B cell (primary cell): ENCODE data around the gene UBE2R2. TPM values are rescaled to one million over a fixed set of nuclear protein-coding genes. Genes with fewer than 3 reads are reported as not detected.

Source experiments
- ATAC-seq: fragments of 200-7000 bp; cut with Tn5 transposase; one replicate; pipeline ENCODE4 v1.10.0; 2021; ENCODE audit warnings: low read depth, mild to moderate bottlenecking, moderate number of reproducible peaks, moderate library complexity
- CTCF ChIA-PET: fragments of 350-600 bp; sonication (Branson Sonifier 250); formaldehyde crosslinking; loops from one replicate; lab custom pipeline; 2021; ENCODE audit warnings: antibody characterized with exemption, inconsistent platforms; lab: Charles Lee
- POLR2A ChIA-PET: fragments of 350-600 bp; sonication (Branson Sonifier 250); formaldehyde crosslinking; loops from one replicate; lab custom pipeline; 2021; ENCODE audit warnings: antibody characterized with exemption; lab: Charles Lee
- DNase-seq: peaks from one replicate; pipeline ENCODE4 v3.0.0; 2013
- H2AFZ ChIP-seq: 2 replicates; pipeline ENCODE4 v1.6.1; 2012; ENCODE audit warnings: mild to moderate bottlenecking, low read depth, low read length; ENCODE audit not compliant: insufficient read depth, poor library complexity, severe bottlenecking
- H3K27ac ChIP-seq, 2 donors: 1 replicate in 1 of 2; 2 replicates in 1 of 2; pipeline ENCODE4 v1.5.1; 2012 to 2013; ENCODE audit warnings: low read length in 2 of 2, mild to moderate bottlenecking in 2 of 2, moderate library complexity in 1 of 2
- H3K27me3 ChIP-seq, 4 experiments: fragments of 200-600 bp in 1 of 4; sonication (generic) in 1 of 4; replicated peaks in 1 of 4; 1 replicate in 2 of 4; 2 replicates in 2 of 4; pipeline versions ENCODE4 v1.6.1 to v1.7.0; 2013 to 2016; ENCODE audit warnings: low read length in 3 of 4, mild to moderate bottlenecking in 2 of 4, mixed read lengths in 1 of 4, moderate library complexity in 1 of 4; ENCODE audit not compliant: insufficient read depth in 4 of 4, control insufficient read depth in 3 of 4; ENCODE audit errors: control extremely low read depth in 1 of 4
- H3K36me3 ChIP-seq, 2 experiments: replicated peaks in 1 of 2; 1 replicate in 1 of 2; 2 replicates in 1 of 2; pipeline versions ENCODE4 v1.6.1 to v1.7.1; 2013; ENCODE audit warnings: low read length in 1 of 2; ENCODE audit not compliant: insufficient read depth in 2 of 2, control insufficient read depth in 1 of 2; ENCODE audit errors: control extremely low read depth in 1 of 2, extremely low read depth in 1 of 2
- H3K4me1 ChIP-seq, 2 donors: fragments of 200-600 bp in 1 of 2; sonication (generic) in 1 of 2; 1 replicate in 1 of 2; 2 replicates in 1 of 2; pipeline versions ENCODE4 v1.5.1 to v1.6.1; 2013 to 2017; ENCODE audit warnings: low read length in 2 of 2; ENCODE audit not compliant: control insufficient read depth in 2 of 2, insufficient read depth in 2 of 2
- H3K4me2 ChIP-seq: replicated peaks from 2 replicates; pipeline ENCODE3; 2012; ENCODE audit warnings: mild to moderate bottlenecking, low read depth, low read length; ENCODE audit not compliant: poor library complexity, severe bottlenecking
- H3K4me3 ChIP-seq, 5 experiments: fragments of 200-600 bp in 1 of 5; sonication (generic) in 1 of 5; 1 replicate in 3 of 5; 2 replicates in 2 of 5; pipeline versions ENCODE4 v1.5.1 to v1.7.0; 2011 to 2016; ENCODE audit warnings: low read length in 4 of 5, mild to moderate bottlenecking in 4 of 5, low read depth in 2 of 5, control low read depth in 1 of 5, moderate library complexity in 1 of 5; ENCODE audit not compliant: insufficient read depth in 1 of 5; ENCODE audit errors: control extremely low read depth in 1 of 5, extremely low read depth in 1 of 5
- H3K79me2 ChIP-seq: fragments of 200-600 bp; sonication (generic); one replicate; pipeline ENCODE4 v1.6.0; 2016; ENCODE audit warnings: low read length; ENCODE audit not compliant: control insufficient read depth, insufficient read depth
- H3K9ac ChIP-seq: fragments of 200-600 bp; sonication (generic); 2 replicates; pipeline ENCODE4 v1.6.1; 2017; ENCODE audit warnings: mild to moderate bottlenecking, low read length, moderate library complexity
- H3K9me3 ChIP-seq, 3 donors: one replicate each; pipeline versions ENCODE4 v1.6.1 to v1.7.1; 2013; ENCODE audit warnings: low read length in 2 of 3; ENCODE audit not compliant: control insufficient read depth in 2 of 3, insufficient read depth in 1 of 3; ENCODE audit errors: control extremely low read depth in 1 of 3
- H4K20me1 ChIP-seq: 2 replicates; pipeline ENCODE4 v1.6.0; 2012; ENCODE audit warnings: mild to moderate bottlenecking, low read length; ENCODE audit not compliant: insufficient read depth, control insufficient read depth, poor library complexity, severe bottlenecking
- H3K27ac Mint-ChIP-seq: one replicate; pipeline ENCODE4 v1.8.0; 2021; ENCODE audit warnings: mixed read lengths
- H3K27me3 Mint-ChIP-seq: one replicate; pipeline ENCODE4 v1.8.0; 2021; ENCODE audit warnings: mixed read lengths
- H3K4me1 Mint-ChIP-seq: one replicate; pipeline ENCODE4 v1.8.0; 2021; ENCODE audit warnings: mixed read lengths
- H3K4me3 Mint-ChIP-seq: one replicate; pipeline ENCODE4 v1.8.0; 2021; ENCODE audit warnings: mixed read lengths
- H3K9me3 Mint-ChIP-seq: one replicate; pipeline ENCODE4 v1.8.0; 2022; ENCODE audit warnings: mixed read lengths; ENCODE audit not compliant: insufficient read depth
- EZH2 ChIP-seq: IDR thresholded peaks from 2 replicates; pipeline ENCODE4 v1.6.1; 2012; ENCODE audit warnings: borderline replicate concordance, low read depth, mild to moderate bottlenecking, moderate library complexity, low read length; ENCODE audit not compliant: insufficient read depth, poor library complexity, severe bottlenecking
- WGBS: methylation state at CpG from one replicate; pipeline ENCODE4 v1.1.5; 2013; ENCODE audit warnings: missing lambda C conversion rate; ENCODE audit not compliant: insufficient coverage; 5-methylcytosine and 5-hydroxymethylcytosine counted together
- intact Hi-C: fragments of 100-400 bp; cut with micrococcal nuclease; formaldehyde crosslinking; loops from one replicate; pipeline ENCODE4 v1.10.0; 2022
- polyA plus RNA-seq: library from polyadenylated mRNA; depleted of rRNA; stranded (reverse); fragments of >200 nt; gene quantifications from 2 replicates; pipeline ENCODE4 v1.2.3, GENCODE V29; 2012
- total RNA-seq, 2 donors: library from RNA; stranded (reverse); fragments of 120-200 nt in 1 of 2; gene quantifications; 1 replicate in 1 of 2; 2 replicates in 1 of 2; pipeline versions ENCODE4 v1.2.3 to v1.2.4, GENCODE V29; 2013 to 2022
- TF ChIP-seq, protein P1 (sequence below): fragments of 200-600 bp; IDR thresholded peaks from one replicate; pipeline ENCODE4 v1.8.0; 2022; ENCODE audit warnings: antibody characterized with exemption, mild to moderate bottlenecking

Gene UBE2R2
- total and polyA plus RNA-seq, 2 donors (not counting 1 experiment from before 2014, with no cell fraction given) = 18.9 to 48.8 TPM

- no peak overlapping the region for H3K27ac ChIP-seq
- intact Hi-C loops = no loop called here
- no peaks in the 10 kb centered on the region for H3K27me3 Mint-ChIP-seq
- H3K4me3 Mint-ChIP-seq = no peak overlapping the region
- H3K4me1 Mint-ChIP-seq = no peaks in the 10 kb centered on the region
- ATAC-seq (no peak), DNase-seq (no peak)
- H3K4me1 ChIP-seq = no peaks in the 10 kb centered on the region
- H3K27ac Mint-ChIP-seq = no peak overlapping the region
- H3K9me3 Mint-ChIP-seq = no peaks in the 10 kb centered on the region
- WGBS = 97% methylated on average over 9 of the region's 9 CpGs
- CTCF ChIA-PET = no interaction called here
- H3K79me2 ChIP-seq = no peaks in the 10 kb centered on the region
- no peak overlapping the region for H3K9ac ChIP-seq
- no peak overlapping the region for H3K4me2 ChIP-seq
- H4K20me1 ChIP-seq = peaks cover 7% of the 10 kb centered on the region
- H3K36me3 ChIP-seq = peaks cover 11 to 67% of the 10 kb centered on the region in 2 experiments
- H3K9me3 ChIP-seq = no peaks in the 10 kb centered on the region
- no peak overlapping the region for H3K4me3 ChIP-seq
- no peak overlapping the region for H2AFZ ChIP-seq
- no peak for TF ChIP-seq EZH2
- TF ChIP-seq, protein P1, sequence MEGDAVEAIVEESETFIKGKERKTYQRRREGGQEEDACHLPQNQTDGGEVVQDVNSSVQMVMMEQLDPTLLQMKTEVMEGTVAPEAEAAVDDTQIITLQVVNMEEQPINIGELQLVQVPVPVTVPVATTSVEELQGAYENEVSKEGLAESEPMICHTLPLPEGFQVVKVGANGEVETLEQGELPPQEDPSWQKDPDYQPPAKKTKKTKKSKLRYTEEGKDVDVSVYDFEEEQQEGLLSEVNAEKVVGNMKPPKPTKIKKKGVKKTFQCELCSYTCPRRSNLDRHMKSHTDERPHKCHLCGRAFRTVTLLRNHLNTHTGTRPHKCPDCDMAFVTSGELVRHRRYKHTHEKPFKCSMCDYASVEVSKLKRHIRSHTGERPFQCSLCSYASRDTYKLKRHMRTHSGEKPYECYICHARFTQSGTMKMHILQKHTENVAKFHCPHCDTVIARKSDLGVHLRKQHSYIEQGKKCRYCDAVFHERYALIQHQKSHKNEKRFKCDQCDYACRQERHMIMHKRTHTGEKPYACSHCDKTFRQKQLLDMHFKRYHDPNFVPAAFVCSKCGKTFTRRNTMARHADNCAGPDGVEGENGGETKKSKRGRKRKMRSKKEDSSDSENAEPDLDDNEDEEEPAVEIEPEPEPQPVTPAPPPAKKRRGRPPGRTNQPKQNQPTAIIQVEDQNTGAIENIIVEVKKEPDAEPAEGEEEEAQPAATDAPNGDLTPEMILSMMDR = no peak
- H3K27me3 ChIP-seq = no peaks in the 10 kb centered on the region
- POLR2A ChIA-PET = no interaction called here
These were observed 100.1 kb downstream of the UBE2R2 start for GRCh38 chr9:33917036-33917435.

DNA sequence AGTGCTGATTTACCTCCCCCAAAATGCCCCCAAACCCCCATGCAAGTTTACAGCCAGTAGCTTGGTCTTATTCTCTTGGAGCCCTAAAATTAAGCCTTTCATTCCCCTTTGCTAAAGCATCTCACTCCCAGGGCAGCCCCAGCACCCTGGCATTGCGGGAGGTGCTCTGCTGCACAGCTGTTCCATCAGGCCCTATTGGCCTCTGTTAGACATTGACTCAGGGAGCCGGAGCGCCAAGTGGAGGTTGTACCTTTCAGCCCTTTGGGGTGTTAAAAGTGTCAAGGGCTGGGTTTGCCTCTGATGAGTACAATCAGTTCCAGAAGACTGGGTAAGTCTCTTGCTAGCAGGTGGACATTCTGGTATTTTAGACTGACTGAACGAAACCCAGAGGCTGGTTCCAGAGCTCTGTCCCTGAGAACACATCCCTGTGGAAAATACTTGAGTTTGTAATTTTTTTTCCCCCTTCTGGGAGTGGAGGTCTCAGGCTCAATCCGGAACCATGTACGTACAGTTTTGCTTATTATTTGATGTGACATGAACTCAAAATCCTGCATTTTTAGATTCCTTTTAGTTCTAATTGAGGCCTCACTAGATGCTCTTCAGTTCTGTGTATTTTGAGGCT lies 102.4 kb downstream of the UBE2R2 start:
- Mint-ChIP-seq H3K9me3 (no peaks in the 10 kb centered on the region), H3K4me1 (no peaks in the 10 kb centered on the region), H3K4me3 (no peak overlapping the region), H3K27me3 (no peaks in the 10 kb centered on the region), H3K27ac (no peak overlapping the region)
- Histone ChIP-seq H4K20me1 (peaks cover 7% of the 10 kb centered on the region), H3K9me3 (no peaks in the 10 kb centered on the region), H3K79me2 (no peaks in the 10 kb centered on the region), H3K4me2 (no peak overlapping the region), H3K36me3 (peaks cover 11 to 66% of the 10 kb centered on the region in 2 experiments), H3K4me1 (no peaks in the 10 kb centered on the region), H3K9ac (no peak overlapping the region), H3K4me3 (no peak overlapping the region), H3K27ac (no peak overlapping the region), H2AFZ (no peak overlapping the region), H3K27me3 (no peaks in the 10 kb centered on the region)
- DNase-seq (no peak), ATAC-seq (no peak)
- TF ChIP-seq, protein P1 = no peak
- TF ChIP-seq EZH2 = no peak
- CTCF ChIA-PET = interaction anchor here (0.6 to 1.3 kb wide), 2 partner anchors 103 to 186 kb away, joined by 4 read pairs; no protein-coding TSS in a partner anchor
- 100% methylated on average over 3 of the region's 6 CpGs for WGBS
- POLR2A ChIA-PET = interaction anchor here (0.8 kb wide), 1 partner anchor 622 kb away, joined by 3 read pairs; no protein-coding TSS in a partner anchor
- intact Hi-C loops = no loop called here
